ENCODE data around the gene PPP1CA.

DNA sequence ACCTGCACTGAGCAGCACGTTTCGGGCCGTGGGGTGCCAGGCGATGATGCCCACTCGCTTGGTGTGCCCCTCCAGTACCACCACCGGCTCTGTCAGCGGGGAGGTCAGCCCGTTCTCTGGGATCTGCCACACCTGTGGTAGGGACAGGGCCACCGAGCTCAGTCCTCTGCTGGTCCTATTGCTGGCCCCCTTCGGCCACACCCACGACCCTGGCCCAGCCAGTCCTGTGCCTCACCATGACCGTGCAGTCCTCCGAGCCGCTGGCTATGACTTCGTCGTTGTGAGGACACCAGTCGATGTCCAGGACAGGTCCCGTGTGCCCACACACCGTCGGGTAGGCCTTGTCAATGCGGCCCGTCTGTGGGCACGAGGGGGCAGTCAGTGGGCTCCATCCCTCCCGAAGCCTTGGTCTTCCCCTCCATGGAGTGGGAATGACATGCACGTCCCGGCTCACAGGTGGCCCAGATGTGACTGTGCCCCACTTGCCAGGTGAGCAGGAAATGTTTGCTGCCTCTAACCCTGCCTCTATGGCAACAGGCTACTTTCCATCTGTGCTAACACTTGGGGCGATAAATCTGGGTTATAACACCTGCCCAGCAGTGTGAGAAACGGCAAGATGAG is 40.2 kb upstream of the PPP1CA start:
- TF ChIP-seq CTCF (IDR thresholded peaks at IDR 0.05) (no peak), EZH2 (IDR thresholded peaks at IDR 0.05; ENCODE audit: borderline replicate concordance, insufficient read depth, low read depth, low read length, poor library complexity, severe bottlenecking) (no peak)

Measured in B cell (primary cell).